GM13977 (cell line): ENCODE data around the gene CNTNAP5.

ENCODE experiments used
- DNase-seq: peaks from one replicate; pipeline ENCODE4 v3.0.0; 2012; ENCODE audit warnings: low spot score
- CTCF ChIP-seq: IDR thresholded peaks from 2 replicates; pipeline ENCODE4 v1.5.1; 2012; ENCODE audit warnings: mild to moderate bottlenecking, control low read depth; ENCODE audit not compliant: insufficient read depth; ENCODE audit errors: extremely low read depth, missing control alignments
- in situ Hi-C: fragments of 300-500 bp; cut with MboI; formaldehyde crosslinking; loops from one replicate; pipeline ENCODE4 v1.12.0; 2022; ENCODE audit warnings: low sequenced_read_pairs, low pct_unique_long_range_greater_than_20kb, mixed read lengths, inconsistent platforms; ENCODE audit not compliant: unreplicated experiment

Gene CNTNAP5

GRCh38 chr2:124315221-124315880 lies 290.3 kb downstream of the CNTNAP5 start:
- in situ Hi-C loops: no loop called here
- no peak for DNase-seq
- no peak for TF ChIP-seq CTCF

GRCh38 chr2:124316133-124316532 lies 291.0 kb downstream of the CNTNAP5 start:
- in situ Hi-C loops: no loop called here
- TF ChIP-seq CTCF: no peak
- no peak for DNase-seq

DNA sequence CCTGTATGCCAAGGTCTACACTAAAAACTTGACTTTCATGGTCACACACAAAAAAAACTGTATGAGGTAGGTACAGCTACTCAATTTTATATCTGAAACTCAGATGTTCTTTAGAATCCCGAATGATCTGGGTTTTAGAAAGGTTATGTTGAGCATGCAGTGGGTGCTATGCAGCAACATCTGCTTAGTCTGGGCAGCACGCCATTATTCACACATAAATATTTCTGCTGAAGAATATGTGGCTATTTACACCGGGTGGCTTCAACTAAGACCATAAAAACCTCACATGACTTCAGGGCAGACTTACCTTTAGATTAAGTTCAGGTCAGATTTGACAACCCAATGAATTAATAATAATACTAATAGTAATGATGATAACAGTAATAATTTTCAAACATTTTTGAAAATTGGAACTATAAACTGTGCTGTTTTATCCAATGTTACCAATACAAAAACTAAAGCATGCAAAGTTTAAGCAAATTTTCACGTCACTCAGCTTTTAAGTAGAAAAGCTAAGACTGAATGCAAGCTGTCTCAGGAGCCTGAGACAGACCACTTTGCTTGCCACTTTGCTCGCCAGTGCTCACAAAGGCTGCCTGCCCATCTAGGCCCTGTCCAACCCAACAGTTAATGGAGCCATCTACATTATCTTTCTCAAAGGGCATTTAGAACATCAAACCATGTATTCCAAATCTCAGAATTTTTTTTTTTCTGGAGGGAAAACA lies 292.0 kb downstream of the CNTNAP5 start:
- TF ChIP-seq CTCF: no peak
- in situ Hi-C loops: no loop called here
- DNase-seq: no peak

- DNase-seq: no peak
- no peak for TF ChIP-seq CTCF
- in situ Hi-C loops: no loop called here
Measured at GRCh38 chr2:124317628-124318027, 292.5 kb downstream of the CNTNAP5 start.

DNA sequence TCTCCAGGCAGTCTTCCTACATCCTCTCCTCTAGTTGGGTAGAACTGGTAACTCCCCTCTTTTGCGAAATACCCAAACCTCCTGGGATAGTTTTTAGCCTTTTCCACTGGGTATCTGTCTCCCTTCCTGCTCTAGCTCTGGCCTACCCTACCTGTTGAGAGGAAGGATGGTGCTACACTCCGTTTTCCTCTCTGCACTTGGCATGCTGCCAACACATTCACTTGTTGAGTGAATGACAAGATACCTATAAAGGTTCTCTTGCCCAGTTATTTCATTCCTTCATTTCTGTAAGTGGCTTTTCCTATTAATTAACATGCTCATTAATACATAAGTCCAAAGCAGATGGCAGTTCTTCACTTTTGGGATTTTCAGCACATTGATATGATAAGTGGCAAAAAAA lies 293.8 kb downstream of the CNTNAP5 start:
- no peak for TF ChIP-seq CTCF
- in situ Hi-C loops: no loop called here
- DNase-seq: no peak

GRCh38 chr2:124319577-124319976 lies 294.5 kb downstream of the CNTNAP5 start:
- DNase-seq: no peak
- no peak for TF ChIP-seq CTCF
- in situ Hi-C loops: no loop called here
